ENCODE results near the gene IFITM10. TPM values are rescaled to one million over a fixed set of nuclear protein-coding genes. Genes with fewer than 3 reads are reported as not detected.

IFITM10 gene
- total RNA-seq, 4 donors from 2014 or later, result 0.42 to 0.58 (median 0.54) TPM

DNA sequence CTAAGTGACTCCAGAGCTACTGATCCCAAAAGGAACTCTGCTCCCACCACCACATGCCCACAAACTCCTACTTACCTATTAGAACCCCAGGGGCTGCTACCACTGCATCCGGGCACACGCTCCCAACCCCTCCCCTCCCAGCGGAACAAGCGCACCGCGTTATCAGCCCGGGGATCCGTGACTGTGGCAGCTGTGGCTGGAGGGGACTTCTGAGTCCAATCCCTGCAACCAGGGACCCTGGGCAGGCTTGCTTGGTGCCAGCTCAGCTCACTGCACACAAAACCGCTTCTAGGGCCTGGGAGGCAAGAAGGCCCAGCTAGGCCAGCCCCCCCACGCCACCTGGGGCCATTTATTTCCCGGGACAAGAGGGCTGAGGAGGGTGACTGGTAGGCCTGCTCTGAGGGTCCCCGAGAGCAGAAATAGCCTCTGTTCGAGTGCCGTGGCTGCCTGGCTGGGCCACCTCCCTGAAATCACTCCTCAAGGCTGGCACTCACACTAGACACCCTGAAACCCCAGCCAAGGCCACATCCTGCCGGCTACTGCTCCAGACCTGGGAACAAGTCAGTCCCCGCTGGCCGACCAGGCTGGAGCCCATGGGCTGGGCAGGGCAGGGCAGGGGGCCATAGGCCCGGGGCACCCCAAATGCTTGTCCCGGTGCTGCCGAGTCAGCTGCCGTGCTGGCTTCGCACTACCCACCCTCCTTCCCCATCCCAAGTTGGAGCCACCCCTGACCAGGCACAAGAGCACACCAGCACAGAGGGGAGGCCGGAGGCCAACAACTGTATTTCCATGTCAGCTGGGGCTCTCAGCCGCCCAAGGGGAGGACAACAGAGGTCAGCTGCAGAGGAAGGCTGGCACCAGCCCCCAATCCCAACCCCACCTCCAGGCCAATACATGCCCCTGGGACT is 1.9 kb upstream of the IFITM10 start:
- peaks cover 37 to 73% (median 52%) of the 10 kb centered on the region in 4 donors for H3K4me1 ChIP-seq
- no peak overlapping the region for H3K27ac ChIP-seq (replicated peaks in 1 of 4)
- DNase-seq (ENCODE audit: extremely low spot score), result no peak
- 83% methylated on average over 11 of the region's 24 CpGs for WGBS
- H3K4me3 ChIP-seq, result no peak overlapping the region
- H3K27me3 ChIP-seq, result peaks cover 0 to 36% (median 0%) of the 10 kb centered on the region in 4 donors
- intact Hi-C loops (cut with DNase I), result no loop called here
- no peaks in the 10 kb centered on the region for H3K9me3 ChIP-seq
- TF ChIP-seq, protein P1, sequence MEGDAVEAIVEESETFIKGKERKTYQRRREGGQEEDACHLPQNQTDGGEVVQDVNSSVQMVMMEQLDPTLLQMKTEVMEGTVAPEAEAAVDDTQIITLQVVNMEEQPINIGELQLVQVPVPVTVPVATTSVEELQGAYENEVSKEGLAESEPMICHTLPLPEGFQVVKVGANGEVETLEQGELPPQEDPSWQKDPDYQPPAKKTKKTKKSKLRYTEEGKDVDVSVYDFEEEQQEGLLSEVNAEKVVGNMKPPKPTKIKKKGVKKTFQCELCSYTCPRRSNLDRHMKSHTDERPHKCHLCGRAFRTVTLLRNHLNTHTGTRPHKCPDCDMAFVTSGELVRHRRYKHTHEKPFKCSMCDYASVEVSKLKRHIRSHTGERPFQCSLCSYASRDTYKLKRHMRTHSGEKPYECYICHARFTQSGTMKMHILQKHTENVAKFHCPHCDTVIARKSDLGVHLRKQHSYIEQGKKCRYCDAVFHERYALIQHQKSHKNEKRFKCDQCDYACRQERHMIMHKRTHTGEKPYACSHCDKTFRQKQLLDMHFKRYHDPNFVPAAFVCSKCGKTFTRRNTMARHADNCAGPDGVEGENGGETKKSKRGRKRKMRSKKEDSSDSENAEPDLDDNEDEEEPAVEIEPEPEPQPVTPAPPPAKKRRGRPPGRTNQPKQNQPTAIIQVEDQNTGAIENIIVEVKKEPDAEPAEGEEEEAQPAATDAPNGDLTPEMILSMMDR (IDR thresholded peaks at IDR 0.05), result no peak
- TF ChIP-seq EP300 (IDR thresholded peaks at IDR 0.05), result no peak
- peaks cover 37 to 54% (median 47%) of the 10 kb centered on the region in 4 donors for H3K36me3 ChIP-seq

DNA sequence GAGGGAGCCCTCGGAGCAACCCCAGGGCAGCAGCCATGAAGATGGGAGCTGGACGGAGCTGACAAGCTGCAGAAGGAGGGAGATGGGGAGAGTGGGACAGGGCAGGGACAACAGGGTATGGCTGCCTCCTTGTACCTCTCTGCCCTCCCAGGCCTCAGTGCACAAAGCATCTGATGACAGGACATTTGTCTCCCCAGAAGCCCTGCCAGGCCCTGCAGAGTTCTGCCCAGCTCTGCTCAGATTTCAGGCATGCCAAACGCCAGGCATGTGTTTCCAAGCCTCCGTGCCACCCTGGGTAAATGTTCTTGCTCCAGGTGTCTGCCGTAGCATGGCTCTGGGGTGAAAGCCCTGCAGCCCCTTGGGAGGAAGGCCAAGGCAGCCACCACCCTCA is 1.1 kb upstream of the IFITM10 start:
- TF ChIP-seq EP300 (IDR thresholded peaks at IDR 0.05) (no peak), POLR2AphosphoS5 (IDR thresholded peaks at IDR 0.05) (no peak), POLR2A (IDR thresholded peaks at IDR 0.05; ENCODE audit: low read depth) (no peak)
- TF ChIP-seq, protein P1 (IDR thresholded peaks at IDR 0.05), result no peak
- no peak for DNase-seq (ENCODE audit: extremely low spot score)
- H3K4me3 ChIP-seq, result no peak overlapping the region
- 60% methylated on average over 3 of the region's 5 CpGs for WGBS
- H3K27ac ChIP-seq (replicated peaks in 1 of 4), result no peak overlapping the region
- peaks cover 36 to 66% (median 45%) of the 10 kb centered on the region in 4 donors for H3K4me1 ChIP-seq
- H3K36me3 ChIP-seq, result peaks cover 32 to 47% (median 40%) of the 10 kb centered on the region in 4 donors
- H3K9me3 ChIP-seq, result no peaks in the 10 kb centered on the region
- H3K27me3 ChIP-seq, result peaks cover 0 to 36% (median 0%) of the 10 kb centered on the region in 4 donors
- intact Hi-C loops (cut with DNase I), result no loop called here

DNA sequence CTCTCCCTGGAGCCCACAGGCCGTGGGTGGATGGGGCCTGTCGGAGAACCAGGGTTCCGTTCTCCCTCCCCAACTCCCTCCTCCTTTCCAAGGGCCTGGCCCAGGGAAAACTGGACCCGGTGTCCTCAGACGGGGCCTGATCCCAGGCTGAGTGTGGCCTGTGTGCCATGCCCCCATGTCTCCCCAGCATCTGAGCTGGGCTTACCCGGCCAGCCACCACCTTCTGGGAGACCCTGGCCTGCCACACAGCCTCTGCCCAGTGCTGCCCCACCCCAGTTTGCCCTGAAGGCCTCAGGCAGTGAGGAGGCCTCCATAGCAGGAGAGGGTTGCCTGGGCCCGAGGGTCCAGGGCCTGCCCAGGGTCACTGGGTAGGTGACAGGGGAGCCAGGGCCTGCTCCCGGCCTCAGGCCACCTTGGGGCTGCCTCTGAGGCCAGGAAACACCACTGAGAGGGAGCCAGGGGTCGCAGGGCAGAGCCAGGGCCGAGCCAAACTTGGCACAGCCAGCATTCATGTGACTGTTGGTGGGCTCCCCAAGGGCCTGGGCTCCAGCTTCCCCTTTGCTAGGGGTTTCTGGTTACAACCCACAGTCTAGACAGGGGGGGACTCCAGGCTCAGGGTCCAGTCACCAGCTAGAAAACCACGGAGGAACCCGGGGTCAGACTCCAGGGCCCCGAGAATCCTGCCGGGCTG is 590 bp upstream of the IFITM10 start:
- H3K27me3 ChIP-seq, result peaks cover 0 to 36% (median 0%) of the 10 kb centered on the region in 4 donors
- H3K9me3 ChIP-seq, result no peaks in the 10 kb centered on the region
- peaks cover 28 to 41% (median 35%) of the 10 kb centered on the region in 4 donors for H3K36me3 ChIP-seq
- 57% methylated on average over 11 of the region's 14 CpGs for WGBS
- intact Hi-C loops (cut with DNase I), result no loop called here
- no peak overlapping the region for H3K4me3 ChIP-seq
- TF ChIP-seq POLR2A (IDR thresholded peaks at IDR 0.05; ENCODE audit: low read depth) (no peak), POLR2AphosphoS5 (IDR thresholded peaks at IDR 0.05) (no peak), EP300 (IDR thresholded peaks at IDR 0.05) (no peak)
- TF ChIP-seq, protein P1 (IDR thresholded peaks at IDR 0.05), result no peak
- DNase-seq (ENCODE audit: extremely low spot score), result no peak
- peaks cover 35 to 61% (median 43%) of the 10 kb centered on the region in 4 donors for H3K4me1 ChIP-seq
- no peak overlapping the region for H3K27ac ChIP-seq (replicated peaks in 1 of 4)

DNA sequence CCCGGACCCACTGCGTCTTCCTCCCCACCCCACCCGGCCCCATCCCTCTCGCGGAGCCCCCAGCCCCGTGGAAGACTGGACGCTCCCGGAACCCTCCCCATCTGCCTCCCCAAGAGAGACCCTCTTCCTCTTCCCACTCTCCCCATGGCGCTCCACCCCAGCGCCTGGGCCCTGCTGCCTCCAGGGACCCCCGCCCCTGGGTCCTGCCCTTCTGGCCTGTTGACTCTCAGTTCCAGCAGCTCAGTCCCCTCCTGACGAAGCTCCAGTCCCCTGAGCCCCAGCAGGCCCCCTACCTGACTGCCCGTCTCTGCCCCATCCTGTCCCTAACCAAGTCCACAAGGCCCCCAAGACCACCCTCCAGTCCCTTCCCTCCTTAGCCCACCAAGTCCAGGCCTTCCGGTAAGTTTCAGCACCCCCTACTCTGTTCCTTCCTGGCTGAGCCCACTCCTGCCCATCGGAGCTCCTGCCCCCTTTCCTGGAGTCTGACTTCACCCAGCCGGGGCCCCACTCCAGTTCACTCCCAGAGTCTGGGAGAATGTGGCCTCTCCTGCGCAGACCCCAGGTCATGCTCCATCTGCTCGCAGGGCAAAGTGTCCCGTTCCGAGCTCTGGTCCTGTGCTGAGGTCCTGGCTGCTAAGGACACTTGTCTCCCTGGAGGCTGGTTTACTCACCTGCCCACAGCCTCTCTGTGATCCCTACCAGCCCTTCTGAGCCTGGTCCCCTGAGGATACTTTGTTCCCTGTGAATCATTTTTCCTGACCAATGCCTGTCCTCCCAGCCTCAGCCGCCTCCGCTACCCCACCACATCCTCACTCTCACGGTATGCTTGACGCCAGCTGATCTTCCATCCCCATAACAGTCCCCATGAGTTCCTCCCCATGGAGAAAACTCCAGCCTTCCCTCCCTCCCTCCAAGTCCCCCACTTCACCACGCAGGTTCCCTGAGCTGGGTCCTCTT is 722 bp downstream of the IFITM10 start:
- WGBS, result 30% methylated on average over 23 of the region's 25 CpGs
- peak overlapping the region; percentile 28 to 45 (median 30) for H3K4me3 ChIP-seq
- no peak for DNase-seq (ENCODE audit: extremely low spot score)
- H3K4me1 ChIP-seq, result peaks cover 31 to 50% (median 37%) of the 10 kb centered on the region in 4 donors
- H3K27me3 ChIP-seq, result peaks cover 0 to 36% (median 0%) of the 10 kb centered on the region in 4 donors
- no peak overlapping the region for H3K27ac ChIP-seq (replicated peaks in 1 of 4)
- peaks cover 16 to 28% (median 23%) of the 10 kb centered on the region in 4 donors for H3K36me3 ChIP-seq
- H3K9me3 ChIP-seq, result no peaks in the 10 kb centered on the region
- intact Hi-C loops (cut with DNase I), result no loop called here
- TF ChIP-seq EP300 (IDR thresholded peaks at IDR 0.05) (no peak), POLR2AphosphoS5 (IDR thresholded peaks at IDR 0.05) (no peak), POLR2A (IDR thresholded peaks at IDR 0.05; ENCODE audit: low read depth) (no peak)
- TF ChIP-seq, protein P1 (IDR thresholded peaks at IDR 0.05), result no peak

Measured in esophagus muscularis mucosa (tissue), 4 donors.